HG02588 (cell line): ENCODE results near the gene MRPL24.
"Not testable (repeated sequence)": the region's sequence is repeated elsewhere in the genome, so short reads cannot be mapped to it uniquely, and the experiment has no call there.

Source experiments
- ATAC-seq: cut with Tn5 transposase; IDR thresholded peaks from one replicate; pipeline ENCODE4 v1.9.1; 2021; ENCODE audit warnings: mild to moderate bottlenecking, moderate library complexity; ENCODE audit not compliant: unreplicated experiment

The MRPL24 gene

DNA sequence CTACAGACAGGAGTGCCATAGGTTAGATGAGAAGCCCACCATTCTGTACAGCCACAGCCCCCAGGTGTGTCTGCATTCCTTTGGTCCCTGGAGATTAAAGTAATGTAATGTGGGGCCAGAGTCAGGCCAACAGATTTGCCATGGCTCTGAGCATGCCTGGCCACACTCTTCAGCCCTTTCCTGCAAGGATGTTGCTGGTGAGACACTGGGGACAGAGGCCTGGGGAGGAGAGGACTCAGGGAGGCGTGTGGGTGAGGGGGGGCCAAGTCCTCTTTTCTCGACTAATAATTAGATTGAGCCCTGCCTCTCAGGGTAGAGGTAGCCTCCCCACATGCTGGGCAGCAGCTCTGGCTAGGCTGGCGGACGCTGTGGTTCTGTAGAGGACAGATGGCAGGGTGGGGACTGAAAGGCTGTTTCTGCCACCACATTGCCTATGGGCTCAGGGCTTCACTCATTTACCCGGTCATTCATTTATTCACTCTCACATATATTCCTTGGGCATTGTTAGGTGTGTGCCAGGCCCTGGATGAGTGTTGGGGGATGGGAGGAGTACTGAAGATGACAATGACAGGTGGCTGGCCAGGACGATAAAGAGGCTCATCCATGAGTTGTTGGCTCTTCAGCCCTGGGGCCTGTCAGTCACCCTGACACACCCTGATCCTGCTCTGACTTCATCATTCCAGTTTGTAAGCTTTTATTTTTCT lies 19.4 kb upstream of the MRPL24 start:
- no peak for ATAC-seq

DNA sequence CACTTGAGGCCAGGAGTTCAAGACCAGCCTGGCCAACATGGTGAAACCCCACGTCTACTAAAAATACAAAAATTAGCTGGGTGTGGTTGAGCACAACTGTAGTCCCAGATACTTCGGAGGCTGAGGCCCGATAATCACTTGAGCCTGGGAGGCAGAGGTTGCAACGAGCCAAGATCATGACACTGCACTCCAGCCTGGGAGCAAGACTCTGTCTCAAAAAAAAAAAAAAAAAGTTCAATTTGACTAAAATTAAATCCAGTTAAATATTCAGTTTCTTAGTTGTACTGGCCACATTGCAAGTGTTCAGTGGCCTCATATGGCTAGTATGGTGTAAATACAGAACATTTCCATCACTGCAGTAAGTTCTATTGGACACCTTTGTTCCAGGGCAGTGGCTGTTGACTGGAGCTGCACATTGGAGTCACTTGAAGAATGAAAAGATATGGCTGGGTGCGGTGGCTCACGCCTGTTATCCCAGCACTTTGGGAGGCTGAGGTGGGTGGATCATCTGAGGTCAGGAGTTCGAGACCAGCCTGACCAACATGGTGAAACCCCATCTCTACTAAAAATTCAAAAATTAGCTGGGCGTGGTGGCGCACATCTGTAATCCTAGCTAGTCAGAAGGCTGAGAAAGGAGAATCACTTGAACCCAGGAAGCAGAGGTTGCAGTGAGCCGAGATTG lies 16.8 kb upstream of the MRPL24 start:
- ATAC-seq = not testable (repeated sequence)

DNA sequence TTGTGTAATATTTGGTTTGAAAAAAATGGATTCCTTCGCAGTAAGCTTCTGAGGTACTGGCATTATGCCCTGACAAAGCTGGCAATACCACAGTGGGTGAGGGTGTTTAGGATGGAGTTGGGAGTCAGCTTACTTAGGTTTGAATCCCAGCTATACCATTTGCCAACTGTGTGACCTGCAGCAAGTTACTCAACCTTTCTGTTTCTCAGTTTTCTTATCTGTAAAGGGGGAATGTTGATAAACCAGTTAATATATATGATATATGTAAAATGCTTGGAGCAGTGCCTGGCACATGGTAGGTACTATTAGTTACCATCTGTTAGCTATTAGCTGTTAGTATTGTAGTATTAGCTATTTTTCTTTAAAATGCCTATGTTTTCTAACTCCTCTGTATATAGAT lies 15.5 kb upstream of the MRPL24 start:
- ATAC-seq = no peak

DNA sequence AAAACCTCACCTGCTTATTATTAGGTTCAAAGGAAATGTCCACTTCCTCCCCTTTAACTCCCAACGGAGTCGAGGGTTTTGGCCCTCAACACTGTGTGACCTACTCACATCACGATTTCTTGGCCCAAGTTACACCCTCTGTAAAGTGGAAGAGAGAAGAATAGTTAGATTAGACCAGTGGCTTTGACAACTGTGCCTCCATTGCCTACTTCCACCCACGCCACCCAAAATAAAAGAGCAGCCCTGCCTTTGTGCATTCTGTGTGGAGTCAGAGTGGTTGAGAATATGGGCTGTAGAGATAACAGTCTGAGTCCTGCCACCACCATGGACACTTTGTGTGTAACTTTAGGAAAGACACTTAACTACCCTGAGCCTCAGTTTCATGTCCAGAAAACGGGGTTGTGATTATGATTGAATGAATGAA lies 14.7 kb upstream of the MRPL24 start:
- no peak for ATAC-seq

DNA sequence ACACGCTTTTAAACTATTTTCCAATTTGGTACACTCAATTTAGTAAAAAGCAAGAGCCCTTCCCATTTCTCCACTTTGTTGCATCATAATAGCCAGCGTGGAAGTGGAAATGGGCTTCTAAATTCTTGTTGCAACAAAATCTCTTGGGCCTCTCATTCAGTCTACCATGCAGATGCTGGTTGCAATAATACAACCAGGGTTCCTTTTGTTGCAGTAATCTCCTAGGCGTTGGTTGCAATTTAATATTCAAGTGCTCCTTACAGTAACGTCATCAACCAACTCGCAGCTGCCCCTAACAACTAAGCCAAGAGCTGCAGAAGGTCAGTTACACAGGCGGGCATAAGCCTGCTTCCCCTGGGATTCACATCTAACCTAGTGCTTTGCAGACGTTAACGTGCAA lies 13.3 kb upstream of the MRPL24 start:
- ATAC-seq = no peak

DNA sequence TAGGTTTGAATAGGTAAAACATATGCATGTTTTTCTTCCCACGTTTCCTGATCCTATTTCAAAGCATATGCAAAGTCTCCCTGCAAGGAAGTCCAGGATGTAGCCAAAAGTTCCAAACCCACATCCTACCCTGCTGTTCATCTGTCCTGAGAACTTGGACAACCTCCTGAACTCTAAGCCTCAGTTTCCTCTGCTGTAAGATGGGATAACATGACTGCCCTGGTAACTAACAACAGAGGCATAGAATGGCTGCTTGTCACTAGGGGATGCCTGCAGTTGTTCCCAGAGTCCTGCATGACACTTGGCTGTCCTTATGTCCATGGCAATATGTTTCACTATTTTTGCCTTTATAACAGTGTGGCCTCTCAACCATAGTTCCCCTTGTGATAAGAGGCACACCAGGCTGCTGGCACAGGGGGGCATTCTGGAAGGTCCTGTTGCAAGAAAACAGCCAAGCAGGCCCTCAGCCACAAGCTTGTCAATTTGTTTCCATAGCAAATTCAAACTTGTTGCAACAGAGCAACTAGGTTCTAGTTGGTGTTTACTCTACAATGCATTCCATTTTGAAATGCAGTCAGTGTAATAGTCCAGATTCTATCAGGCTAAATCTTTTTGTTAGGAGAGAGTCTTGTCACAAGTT lies 12.1 kb upstream of the MRPL24 start:
- ATAC-seq = no peak

DNA sequence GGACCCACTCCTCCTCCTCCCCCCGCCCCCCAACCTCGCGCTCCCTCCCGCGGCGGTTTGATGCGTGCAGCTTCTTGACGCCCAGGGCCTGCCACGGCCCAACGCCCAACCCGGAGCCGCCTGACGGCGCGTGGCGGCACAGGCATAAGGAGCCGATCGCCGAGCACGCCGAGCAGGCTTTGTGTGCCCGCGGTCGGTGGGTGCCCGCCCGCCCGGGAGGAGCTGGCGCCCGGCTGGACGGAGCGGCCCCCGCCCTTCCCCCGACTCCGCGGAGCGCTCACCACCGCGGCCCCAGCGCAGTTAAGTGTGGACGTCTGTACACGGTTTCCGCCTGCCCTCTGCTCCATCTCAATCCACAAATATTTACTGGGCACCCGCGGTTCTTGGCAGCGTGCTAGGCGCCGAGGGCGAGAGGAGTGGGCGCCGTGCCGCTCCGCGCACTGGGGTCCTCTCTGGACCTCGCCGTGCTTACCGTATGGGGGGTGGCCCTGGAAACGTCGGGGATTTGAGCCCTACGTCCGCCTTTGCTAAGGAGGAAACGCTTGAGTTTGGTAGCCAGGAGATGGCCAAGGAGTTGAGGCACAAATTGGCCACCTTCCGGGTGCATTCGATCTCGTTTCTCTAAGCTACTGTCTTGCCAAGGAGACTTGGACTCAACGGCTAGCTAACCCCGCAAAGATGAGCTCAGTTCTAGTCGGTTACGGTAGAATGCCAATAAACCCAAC lies 11.0 kb upstream of the MRPL24 start:
- peak; percentile 70 for ATAC-seq

DNA sequence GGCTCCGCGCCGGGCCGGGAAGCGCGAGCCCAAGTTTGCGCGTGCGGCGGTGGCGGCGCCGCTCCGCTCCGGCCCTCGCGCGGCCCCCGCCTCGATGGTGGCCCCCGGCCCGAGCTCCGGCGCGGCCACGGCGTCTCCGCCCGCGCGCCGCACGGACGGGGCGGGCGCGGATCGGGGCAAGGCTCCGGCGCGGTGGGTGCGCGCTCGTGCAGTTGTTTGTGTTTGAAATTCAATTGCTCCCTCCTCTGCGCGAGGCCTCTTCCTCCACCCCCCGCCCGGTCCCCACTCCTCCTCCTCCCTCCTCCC lies 10.5 kb upstream of the MRPL24 start, which contains the start of gene HDGF:
TSS of gene HDGF (minus strand) at position 225 of the 306 bp plus-strand sequence. CDS start 246 bp downstream, outside the sequence.
- ATAC-seq = peak; percentile 29

DNA sequence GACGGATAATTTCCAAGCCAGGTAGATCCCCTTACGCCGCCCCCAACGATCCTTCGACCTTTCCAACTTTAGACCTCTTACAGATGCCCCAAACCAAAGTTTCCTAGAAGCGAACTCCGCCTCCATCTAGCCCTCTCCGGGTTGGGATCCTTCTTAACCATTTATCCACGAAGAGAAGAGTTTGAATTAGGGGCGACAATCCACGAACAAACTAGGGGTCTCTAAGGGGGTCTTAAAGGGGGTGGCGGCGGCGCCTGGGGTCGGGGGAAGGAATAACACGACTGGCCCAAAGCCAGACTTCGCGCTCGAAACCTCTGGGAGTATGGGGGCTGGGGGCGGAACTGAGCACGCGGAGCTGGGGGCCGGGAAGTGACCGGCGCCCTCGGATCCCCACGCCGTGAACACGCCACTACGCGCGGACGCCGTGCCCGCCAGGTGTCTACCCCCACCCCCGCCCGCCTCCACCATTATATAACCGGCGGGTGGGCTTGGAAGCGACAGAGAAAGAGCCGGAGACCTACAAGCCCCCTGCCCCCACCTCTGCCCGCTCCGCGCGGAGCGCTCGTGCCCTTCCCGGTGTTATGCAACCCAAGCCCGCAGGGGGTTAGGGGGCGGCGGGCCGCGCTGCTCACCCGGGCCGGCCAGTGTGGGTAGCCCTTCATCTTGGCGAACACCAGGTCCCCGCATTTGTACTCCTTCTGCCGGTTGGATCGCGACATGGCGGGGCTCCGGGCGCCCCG lies 10.0 kb upstream of the MRPL24 start:
- peak; percentile 11 for ATAC-seq

DNA sequence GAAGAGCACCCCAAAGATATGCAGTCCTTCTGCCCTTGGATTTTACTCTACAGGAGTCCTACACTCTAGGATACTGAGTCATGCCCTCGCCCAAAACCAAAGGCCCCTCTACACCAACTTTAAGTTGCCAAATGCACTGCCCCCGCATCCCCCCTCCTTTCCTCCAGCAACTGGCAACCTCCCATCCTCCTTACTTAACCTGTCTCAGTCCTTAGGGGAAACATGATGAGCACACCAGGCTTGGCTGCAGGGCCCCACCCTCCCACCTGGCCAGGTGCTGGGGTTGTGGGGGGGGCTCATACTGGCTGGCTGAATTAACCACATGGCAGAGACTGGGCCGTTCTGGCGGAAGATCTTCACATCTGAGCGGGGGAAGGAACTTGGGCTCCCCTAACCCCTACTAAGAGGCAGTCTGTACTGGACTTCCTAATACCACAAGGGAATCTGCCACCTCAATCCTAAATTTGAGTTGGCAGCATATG lies 9.3 kb upstream of the MRPL24 start:
- no peak for ATAC-seq

DNA sequence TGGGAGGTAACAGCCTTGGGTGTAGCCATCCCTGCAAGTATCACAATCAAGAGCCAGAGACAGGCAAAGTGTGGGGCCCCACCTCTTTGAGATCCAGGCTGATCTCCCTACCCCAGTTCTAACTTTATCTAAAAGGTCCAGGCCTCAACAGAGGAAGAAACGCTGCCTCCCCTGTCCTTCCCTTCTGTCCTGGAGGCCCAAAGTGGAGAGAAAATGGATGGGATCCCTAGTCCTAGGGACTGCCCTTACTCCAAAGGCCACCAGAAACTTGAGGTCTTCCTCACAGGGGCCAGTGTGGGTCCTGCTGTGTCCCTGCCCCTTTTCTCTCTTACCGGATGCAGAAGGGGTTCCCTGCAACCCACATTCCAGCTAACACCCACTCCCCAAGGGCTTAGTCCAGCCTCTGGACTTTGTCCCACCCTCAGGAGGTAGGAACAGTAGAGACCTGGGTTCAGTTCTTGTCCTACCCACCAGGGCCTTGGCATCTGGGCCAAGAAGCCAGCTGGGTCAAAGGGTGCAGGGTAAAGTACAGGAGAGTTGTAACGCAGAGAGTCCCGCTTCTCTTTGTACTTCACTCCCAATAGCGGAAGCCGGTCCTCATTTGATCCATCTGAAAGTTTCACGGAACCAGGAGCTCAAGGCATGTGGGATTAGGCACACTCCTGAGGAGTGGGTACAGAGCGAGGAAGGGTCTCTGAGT lies 8.7 kb upstream of the MRPL24 start:
- ATAC-seq = no peak

DNA sequence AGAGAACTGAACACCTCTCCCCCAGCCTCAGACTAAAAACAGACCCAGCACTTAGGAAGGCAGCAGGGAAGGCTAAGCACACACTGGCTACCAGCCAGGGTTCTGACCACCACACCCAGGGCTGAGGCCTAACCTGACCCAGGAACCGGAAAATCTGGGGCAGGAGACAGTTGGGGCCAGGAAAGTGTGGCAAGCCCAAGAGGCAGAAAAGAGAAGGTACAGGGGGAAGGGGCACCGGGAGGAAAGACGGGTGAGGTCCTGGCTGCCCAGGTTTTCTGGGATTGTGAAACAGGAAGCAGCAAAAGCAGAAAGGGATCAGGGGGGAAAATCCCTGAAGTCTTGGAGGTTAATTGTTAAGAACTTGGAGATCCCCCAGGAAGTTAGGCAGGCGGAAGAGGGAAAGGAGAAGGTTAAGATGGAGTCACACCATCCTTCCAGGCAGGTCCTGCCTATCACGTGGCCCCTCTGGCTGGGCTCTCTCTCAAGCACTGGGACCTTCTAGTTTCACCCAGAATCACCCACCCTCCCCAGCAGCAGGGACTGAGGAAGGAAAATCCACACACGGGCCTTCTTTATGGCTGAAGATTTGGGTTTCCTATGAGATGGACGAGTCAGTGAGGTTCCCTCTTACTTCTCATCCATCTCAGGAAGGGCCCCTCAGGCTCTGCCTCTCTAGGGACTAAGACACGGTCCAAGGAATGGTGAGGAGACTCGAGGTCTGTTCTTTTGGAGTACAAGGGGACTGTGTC lies 8.0 kb upstream of the MRPL24 start:
- ATAC-seq = no peak

DNA sequence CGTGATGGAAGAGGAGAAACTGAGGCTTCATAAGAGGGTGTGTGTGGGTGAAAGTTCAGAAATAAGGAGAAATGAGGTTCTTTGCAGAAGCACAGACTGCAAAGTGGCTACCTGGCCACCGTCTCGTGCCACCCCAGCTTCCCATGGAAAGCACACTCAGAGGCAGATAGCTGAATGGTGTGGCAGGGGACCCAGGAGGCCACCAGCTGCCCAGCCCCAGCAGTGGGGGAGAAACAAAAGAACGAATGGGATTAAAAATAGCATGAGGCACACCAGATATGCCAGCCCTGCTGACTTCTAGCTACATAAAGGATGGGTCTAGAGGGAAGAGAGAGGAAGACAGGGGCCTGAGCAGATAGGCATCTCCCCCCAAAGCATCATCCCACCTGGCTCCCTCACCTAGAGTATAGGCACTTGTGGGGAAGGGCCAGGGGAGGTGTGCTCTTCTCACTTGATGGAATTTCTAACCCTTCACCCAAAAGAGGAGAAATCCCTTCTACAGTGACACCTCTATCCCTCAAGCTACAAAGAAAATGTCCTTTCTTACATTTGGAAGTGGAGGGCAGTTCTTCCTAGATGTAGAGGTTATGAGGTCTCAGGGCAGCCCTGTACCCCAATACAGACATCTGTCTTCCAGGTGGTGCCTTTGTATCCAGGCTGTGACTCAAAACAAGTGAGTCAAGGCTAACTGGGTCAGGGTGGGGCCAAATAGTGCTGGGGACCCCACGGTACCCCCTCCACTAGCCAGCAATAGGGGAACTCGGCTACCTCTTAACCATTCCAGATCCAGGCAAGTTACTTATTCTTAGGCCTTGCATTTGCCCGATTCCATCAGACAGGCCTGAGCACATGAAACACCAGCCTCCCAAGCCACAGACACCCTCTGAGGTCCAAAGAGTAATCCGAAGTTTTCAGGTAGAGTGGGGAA lies 7.1 kb upstream of the MRPL24 start:
- no peak for ATAC-seq

DNA sequence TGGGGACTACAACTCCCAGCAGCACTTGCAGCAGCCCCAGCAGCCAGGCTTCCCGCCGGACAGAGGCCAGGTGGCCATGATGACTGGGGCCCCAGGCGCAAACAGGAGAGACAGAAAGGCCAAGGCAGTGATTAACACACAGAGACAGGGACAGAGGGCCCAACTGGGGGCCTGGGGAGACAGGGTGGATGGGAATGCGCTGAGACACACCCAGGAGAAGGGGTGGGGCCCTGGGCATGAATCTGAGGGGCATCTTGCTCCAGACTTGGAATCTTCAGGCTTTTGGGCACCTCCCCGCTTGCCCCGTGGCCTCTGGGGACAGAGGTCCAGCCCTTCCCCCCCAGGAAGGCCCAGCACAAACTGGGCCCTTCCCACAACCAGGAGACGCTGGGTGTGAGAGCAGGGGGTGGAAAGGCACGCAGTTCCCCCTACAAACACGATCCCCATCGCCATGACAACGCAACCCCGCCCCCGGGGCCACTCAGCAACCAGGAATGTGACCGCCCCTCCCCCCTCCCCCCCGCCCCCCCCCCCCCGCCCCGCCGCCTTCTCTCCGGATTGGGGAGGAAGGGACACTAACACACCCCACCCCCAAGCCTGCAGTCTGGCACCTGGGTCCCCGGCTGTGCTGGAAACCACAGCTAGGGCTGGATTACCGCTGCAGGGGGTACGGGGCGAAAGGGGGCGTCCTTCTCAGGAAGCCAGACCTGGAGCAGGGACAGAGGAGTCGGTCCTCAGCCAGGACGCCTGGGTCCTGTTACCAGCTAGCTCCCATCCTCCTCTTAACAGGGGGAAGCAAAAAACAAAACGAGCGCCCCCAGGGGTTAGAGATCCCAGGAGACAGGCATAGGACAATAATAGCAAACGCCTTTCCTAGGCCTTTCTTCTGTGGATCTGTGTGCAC lies 6.1 kb upstream of the MRPL24 start:
- no peak for ATAC-seq

DNA sequence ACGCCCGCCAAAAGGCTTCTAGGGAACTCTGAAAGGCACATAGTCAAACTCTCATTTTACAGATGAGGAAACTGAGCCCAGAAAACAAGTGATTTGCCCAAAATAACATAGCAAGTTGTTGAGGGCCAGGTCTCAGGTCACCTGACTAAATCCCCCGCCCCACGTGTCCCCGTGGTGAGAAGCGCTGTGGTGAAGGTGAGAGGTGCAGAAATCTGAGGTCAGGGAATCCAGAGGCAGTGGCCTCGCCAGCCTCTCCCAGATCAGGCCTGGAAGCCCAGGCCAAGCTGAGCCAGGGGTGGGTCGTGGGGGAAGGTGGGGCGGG lies 5.5 kb upstream of the MRPL24 start:
- no peak for ATAC-seq

DNA sequence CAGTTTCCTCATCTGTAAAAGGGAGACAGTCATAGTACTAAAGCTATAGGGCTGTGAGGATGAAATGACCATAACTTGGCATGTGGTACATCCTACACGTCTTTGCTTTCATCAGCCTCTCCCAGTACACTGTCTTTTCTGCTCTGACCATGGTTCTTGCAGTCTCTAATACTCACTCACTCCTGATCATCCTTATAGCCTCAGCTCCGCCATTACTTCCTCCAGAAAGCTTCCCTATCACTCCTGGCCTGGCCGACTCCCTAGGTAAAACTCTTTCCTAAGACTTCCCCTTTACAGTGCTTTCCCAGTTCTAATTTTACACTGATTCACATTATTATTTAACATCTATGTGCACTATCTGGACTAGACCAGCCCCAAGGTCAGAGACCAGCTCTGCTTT lies 5.0 kb upstream of the MRPL24 start:
- no peak for ATAC-seq

DNA sequence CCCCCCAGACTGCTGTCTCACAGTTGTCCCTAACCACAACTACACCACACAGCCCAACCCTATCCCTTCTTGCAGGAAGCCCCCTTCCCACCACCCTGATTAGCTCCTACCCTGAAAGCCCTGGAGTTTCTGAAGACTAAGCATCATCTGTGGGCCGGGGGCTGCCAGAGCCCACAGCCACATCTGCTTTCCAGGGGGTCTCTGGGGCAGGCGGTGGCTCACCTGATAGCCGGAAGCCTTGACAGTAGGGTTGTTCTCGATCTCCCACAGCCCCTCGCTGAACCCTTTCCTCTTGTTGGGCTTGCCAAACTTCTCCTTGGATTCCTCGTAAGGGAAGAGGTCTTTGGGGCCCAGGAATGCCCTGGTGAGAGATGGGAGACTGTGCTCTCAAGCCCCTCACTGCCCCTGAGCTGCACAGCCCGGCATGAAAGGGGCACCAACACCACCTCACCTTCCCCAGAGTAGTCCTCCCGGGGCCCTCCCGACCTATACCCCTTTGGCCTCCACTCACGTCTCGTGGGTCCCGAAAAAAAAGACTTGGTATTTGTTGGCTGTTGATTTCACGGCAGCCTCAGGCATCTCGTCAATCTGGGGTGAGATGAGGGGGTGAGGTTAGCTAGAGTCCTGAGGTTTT lies 4.0 kb upstream of the MRPL24 start:
- no peak for ATAC-seq
